Panc1 (cell line): ENCODE results near the gene PRRT3. TPM values are rescaled to one million over a fixed set of nuclear protein-coding genes. Genes with fewer than 3 reads are reported as not detected.

Source experiments
- ATAC-seq: fragments of 200-7000 bp; cut with Tn5 transposase; 2 replicates; pipeline ENCODE4 v1.9.1; 2020; ENCODE audit warnings: mild to moderate bottlenecking, moderate library complexity
- BruUV-seq: library from RNA; stranded (reverse); fragments of 400-500 nt; replicated peaks from 2 replicates; lab custom pipeline; 2021; lab: Mats Ljungman, UMichigan
- CTCF ChIA-PET: fragments of 300-600 bp; sonication (Branson Sonifier 250); formaldehyde crosslinking; loops from one replicate; lab custom pipeline; 2022; ENCODE audit warnings: antibody characterized with exemption; lab: Charles Lee
- POLR2A ChIA-PET: fragments of 300-600 bp; sonication (Branson Sonifier 250); formaldehyde crosslinking; loops from one replicate; lab custom pipeline; 2022; ENCODE audit warnings: antibody characterized with exemption; lab: Charles Lee
- DNase-seq: peaks from one replicate; pipeline ENCODE4 v3.0.0-alpha.2; 2010; ENCODE audit warnings: low read depth, low spot score
- H3K27ac ChIP-seq: 2 replicates; pipeline ENCODE4 v1.5.1; 2011; ENCODE audit warnings: mild to moderate bottlenecking, low read length, inconsistent platforms
- H3K27me3 ChIP-seq: fragments of 200-500 bp; sonication (Bioruptor generic); 2 replicates; pipeline ENCODE4 v1.6.0; 2014; ENCODE audit warnings: low read length, inconsistent platforms; ENCODE audit not compliant: control insufficient read depth, insufficient read depth
- H3K36me3 ChIP-seq: fragments of 200-500 bp; sonication (Bioruptor generic); 2 replicates; pipeline ENCODE4 v1.5.1; 2014; ENCODE audit warnings: inconsistent platforms, mild to moderate bottlenecking, low read length, moderate library complexity; ENCODE audit not compliant: control insufficient read depth, insufficient read depth
- H3K4me1 ChIP-seq: 2 replicates; pipeline ENCODE4 v1.5.1; 2011; ENCODE audit warnings: inconsistent platforms, mild to moderate bottlenecking, low read length, moderate library complexity; ENCODE audit not compliant: control insufficient read depth, insufficient read depth
- H3K4me3 ChIP-seq, 2 experiments: 2 replicates each; pipeline ENCODE4 v1.5.1; 2011 to 2012; ENCODE audit warnings: low read depth in 2 of 2, low read length in 2 of 2, mild to moderate bottlenecking in 2 of 2, inconsistent platforms in 1 of 2, moderate library complexity in 1 of 2
- H3K9me3 ChIP-seq: fragments of 200-500 bp; sonication (Bioruptor generic); 2 replicates; pipeline ENCODE4 v1.5.1; 2014; ENCODE audit warnings: low read depth, mild to moderate bottlenecking, inconsistent platforms, low read length, moderate library complexity; ENCODE audit not compliant: control insufficient read depth, insufficient read depth
- CTCF ChIP-seq: fragments of 450-650 bp; IDR thresholded peaks from 2 replicates; pipeline ENCODE4 v1.5.1; 2017; ENCODE audit warnings: mild to moderate bottlenecking
- POLR2AphosphoS5 ChIP-seq: IDR thresholded peaks from 2 replicates; pipeline ENCODE4 v1.6.1; 2012; ENCODE audit warnings: mild to moderate bottlenecking, low read depth, low read length, moderate library complexity
- REST ChIP-seq, 2 experiments: IDR thresholded peaks; 2 replicates each; pipeline ENCODE4 v1.6.1; 2011 to 2012; ENCODE audit warnings: low read depth in 2 of 2, control low read depth in 1 of 2, low read length in 1 of 2, mild to moderate bottlenecking in 1 of 2, moderate library complexity in 1 of 2; ENCODE audit not compliant: insufficient read depth in 1 of 2
- SIN3A ChIP-seq: IDR thresholded peaks from 2 replicates; pipeline ENCODE4 v1.6.1; 2012; ENCODE audit warnings: low read depth, mild to moderate bottlenecking, low read length, moderate library complexity, borderline replicate concordance; ENCODE audit not compliant: insufficient read depth
- TCF7L2 ChIP-seq: IDR thresholded peaks from 2 replicates; pipeline ENCODE4 v1.6.1; 2011; ENCODE audit warnings: mild to moderate bottlenecking, low read depth, low read length, inconsistent platforms
- in situ Hi-C: cut with HindIII; loops from 2 replicates; pipeline ENCODE4 v1.10.0; 2016; ENCODE audit warnings: low sequenced_read_pairs, low pct_unique_long_range_greater_than_20kb
- intact Hi-C: fragments of 100-400 bp; cut with micrococcal nuclease; formaldehyde crosslinking; loops from one replicate; pipeline ENCODE4 v1.10.0; 2022; ENCODE audit not compliant: unreplicated experiment
- total RNA-seq: library from RNA; stranded (reverse); gene quantifications from one replicate; pipeline ENCODE4 v1.2.1, GENCODE V29; 2021; ENCODE audit not compliant: unreplicated experiment

PRRT3 gene
- total RNA-seq, 1 experiment from 2014 or later, result 1.1 TPM

GRCh38 chr3:9949115-9949514, 3.1 kb downstream of the PRRT3 start:
- DNase-seq (no peak), ATAC-seq (no peak)
- POLR2A ChIA-PET, result no interaction called here
- no peak for TF ChIP-seq TCF7L2
- no peak for TF ChIP-seq CTCF
- no peak for TF ChIP-seq SIN3A
- TF ChIP-seq REST (IDR thresholded peaks at IDR 0.05; ENCODE audit: insufficient read depth in 1 of 2, low read depth in 2 of 2, low read length in 1 of 2), result no peak
- no peak for TF ChIP-seq POLR2AphosphoS5
- Histone ChIP-seq H3K4me3 (no peak overlapping the region), H3K36me3 (no peaks in the 10 kb centered on the region), H3K27ac (no peak overlapping the region), H3K9me3 (no peaks in the 10 kb centered on the region), H3K4me1 (no peaks in the 10 kb centered on the region), H3K27me3 (no peaks in the 10 kb centered on the region)
- intact Hi-C loops (no loop called here), in situ Hi-C loops (no loop called here)
- CTCF ChIA-PET, result no interaction called here
- BruUV-seq, result no TSS peak

- in situ Hi-C loops (no loop called here), intact Hi-C loops (no loop called here)
- no peak overlapping the region for H3K4me3 ChIP-seq
- H3K27me3 ChIP-seq, result no peaks in the 10 kb centered on the region
- no peak for DNase-seq
- BruUV-seq, result no TSS peak
- no peaks in the 10 kb centered on the region for H3K9me3 ChIP-seq
- no peak overlapping the region for H3K27ac ChIP-seq
- H3K36me3 ChIP-seq, result no peaks in the 10 kb centered on the region
- no peaks in the 10 kb centered on the region for H3K4me1 ChIP-seq
- ATAC-seq, result no peak
- TF ChIP-seq REST (IDR thresholded peaks at IDR 0.05; ENCODE audit: insufficient read depth in 1 of 2, low read depth in 2 of 2, low read length in 1 of 2) (no peak), TCF7L2 (no peak), SIN3A (no peak), CTCF (no peak), POLR2AphosphoS5 (no peak)
- POLR2A ChIA-PET, result no interaction called here
- CTCF ChIA-PET, result no interaction called here
Observed at GRCh38 chr3:9948586-9948985, 3.6 kb downstream of the PRRT3 start.
